Activated CD8-positive, alpha-beta memory T cell treated with anti-CD3 and anti-CD28 coated beads, Interleukin-2, amount 50 U/mL, for 1 hour (primary cell): ENCODE measurements around the gene CAPN14.

Experiments used
- DNase-seq: peaks from one replicate; pipeline ENCODE4 v3.0.0-alpha.2; 2020; ENCODE audit errors: extremely low read depth

The CAPN14 gene

DNA sequence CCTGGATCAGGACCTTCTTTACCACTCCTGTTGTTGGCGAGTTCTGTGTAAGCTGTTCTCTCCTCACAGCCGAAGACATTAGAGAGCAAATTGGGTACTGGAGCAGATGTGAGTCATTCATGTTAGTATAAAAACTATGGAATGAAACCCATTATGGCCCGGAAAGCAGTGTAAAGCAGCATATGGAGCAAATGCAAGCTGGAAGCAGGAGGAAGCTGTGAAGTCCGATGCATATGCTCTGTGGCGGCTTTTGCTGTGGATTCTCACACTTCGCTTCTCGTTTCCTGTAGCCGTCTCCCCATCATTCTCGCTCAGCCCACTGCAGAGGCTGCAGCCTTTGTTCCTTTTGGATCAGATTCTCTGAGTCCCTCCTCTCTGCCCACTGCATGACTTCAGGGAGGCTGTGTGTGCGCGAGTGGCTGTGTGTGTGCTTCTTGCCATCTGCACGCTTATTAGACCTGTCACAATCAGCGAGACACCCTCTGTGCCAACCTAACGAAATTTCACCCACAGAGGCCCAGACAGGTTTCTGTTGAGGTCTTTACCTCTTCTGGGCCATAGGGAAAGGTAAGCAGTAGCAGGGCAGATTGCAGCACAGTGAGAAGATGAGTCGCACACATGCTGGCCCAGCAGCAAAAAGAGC lies 75.8 kb downstream of the CAPN14 start:
- no peak for DNase-seq

DNA sequence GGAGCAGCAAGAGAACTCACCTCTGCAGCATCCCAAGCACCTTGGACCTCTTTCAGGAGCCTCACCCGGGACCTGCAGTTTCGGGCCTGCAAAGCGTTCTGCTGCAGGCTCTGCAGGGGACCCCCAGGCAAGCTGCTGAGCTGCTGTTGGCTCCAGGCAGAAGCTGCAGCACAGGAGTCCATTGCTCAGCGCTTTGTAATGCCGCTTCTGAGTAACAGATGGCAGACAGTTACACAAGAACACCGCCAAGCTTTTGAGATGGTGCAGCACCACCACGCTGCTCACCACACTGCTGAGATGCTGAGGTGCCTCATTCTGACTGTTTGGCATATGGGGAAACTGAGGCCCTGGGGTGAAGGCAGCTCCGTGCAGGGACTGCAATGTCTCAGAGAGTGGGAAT lies 77.2 kb downstream of the CAPN14 start:
- DNase-seq, result no peak

DNA sequence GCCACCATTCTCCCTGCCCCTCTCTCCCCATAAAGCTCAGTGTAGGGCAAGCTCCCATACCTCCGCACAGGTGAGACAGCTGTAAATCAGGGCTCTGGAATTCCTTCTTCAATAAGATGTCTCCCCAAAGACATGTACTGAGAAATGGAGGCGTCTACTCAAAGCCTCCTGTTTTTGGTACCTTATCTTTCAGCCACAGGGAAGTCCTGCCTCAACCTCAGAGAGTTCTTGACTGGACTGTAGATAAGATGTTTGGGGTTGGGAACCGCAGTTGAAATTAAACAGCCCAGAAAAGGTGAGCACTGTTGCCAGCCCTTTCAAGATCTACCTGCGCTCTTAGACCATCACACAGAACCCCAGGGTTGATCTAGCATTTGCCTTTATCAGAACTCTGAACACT lies 77.6 kb downstream of the CAPN14 start:
- DNase-seq, result no peak

DNA sequence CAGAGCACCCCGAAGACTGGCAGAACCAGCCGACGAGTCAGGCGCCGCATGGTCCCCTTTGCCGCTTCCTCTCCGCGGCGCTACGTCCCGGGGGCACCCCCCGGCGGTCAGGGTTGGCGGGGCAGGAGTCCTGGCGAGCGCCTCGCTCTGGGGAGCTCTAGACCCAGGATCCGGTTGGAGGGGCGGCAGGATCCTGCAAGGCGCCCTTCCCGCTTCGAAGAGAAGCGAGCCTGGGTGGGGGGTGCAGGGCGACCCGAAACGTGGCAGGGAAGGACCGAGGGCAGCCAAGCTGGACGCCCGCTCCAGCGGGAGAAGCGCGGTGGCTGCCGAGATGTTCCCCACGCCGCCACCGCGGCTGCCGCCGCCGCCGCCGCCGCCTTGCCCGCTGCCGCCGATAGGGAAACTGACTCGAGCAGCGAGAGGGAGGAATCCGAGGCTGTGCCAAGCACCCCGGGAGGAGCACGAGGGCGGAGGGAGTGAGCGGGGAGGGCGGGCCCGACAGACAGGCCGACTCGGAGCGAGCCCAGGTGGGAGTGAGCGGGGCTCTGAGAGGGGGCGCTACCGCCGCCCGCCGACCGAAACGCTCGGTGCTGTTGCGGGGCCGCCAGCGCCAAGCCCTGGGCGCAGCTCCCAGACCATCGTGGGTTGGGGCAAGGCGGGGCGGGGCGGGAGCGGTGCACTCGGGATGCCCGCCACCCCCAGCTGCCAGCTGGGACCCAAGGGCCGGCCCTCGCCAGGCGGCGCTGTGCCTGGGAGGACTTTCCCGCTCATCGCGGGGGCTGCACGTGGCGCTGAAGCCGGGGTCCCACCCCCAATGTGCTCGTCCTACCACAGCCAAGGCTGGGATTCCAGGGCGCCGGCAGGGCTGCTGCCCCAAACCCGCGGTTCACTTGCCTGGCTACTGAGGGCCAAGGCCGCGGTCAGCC lies 79.0 kb downstream of the CAPN14 start, which contains the start of gene GALNT14:
GALNT14 (minus strand) TSS at position 404 of the 926 bp plus-strand sequence; CDS start at position 50, 354 bp downstream.
- DNase-seq, result no peak

DNA sequence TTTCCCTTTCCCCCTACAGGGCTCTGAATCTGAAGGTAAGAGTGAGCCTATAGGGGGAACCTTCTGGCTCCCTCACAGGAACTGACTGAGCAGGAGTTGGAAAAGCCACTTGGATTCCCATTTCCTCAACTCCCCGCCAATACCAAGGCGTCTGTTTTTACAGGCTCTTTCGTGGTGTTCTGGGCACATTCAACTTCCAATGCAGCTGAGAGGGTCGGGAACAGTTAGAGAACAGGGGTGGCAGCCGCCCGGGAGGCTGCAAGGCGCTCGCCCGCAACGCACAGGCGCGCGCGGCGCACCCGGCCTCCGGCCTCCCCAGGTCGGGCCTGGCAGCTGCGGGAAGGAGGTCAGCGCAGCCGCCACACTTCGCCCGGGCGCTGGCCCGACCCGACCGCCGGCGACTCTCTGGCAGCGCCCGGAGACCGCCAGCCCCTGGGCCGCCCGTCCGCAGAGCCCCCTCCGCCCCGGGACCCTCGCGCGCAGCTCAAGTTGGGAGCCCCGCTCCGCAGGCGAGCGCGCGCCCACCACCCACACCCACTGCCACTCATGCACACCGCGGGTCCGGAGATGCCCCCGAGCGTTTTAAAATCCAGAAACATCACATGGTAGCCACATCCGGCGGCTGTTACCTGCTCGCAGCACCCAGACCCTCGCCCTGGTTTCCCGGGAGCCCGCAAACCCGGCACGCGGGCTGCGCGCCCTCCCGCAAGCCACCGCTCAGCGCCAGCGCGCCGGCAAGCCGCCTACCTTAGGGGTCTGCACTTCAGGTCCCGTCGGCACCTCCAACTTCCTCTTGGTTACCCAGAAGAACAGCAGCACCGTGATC lies 79.9 kb downstream of the CAPN14 start:
- no peak for DNase-seq

DNA sequence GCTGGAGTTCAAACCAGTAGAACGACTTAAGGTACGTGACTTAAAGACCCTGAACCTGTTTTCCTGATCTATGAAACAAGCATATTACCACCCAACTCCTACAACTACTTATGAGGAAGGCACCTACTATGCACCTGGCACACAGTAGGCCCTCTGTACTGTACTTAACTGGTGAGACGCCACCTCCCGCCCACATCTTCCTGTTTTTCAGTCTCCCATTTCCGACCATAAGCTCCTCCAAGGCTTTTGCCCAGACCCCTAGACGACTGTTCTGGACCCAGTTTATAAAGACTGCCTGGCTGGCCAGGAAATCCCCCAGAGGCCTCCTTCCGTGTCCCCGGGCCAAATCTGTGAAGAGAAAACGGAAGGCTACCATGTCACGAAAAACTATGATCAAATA lies 80.6 kb downstream of the CAPN14 start:
- DNase-seq, result no peak

DNA sequence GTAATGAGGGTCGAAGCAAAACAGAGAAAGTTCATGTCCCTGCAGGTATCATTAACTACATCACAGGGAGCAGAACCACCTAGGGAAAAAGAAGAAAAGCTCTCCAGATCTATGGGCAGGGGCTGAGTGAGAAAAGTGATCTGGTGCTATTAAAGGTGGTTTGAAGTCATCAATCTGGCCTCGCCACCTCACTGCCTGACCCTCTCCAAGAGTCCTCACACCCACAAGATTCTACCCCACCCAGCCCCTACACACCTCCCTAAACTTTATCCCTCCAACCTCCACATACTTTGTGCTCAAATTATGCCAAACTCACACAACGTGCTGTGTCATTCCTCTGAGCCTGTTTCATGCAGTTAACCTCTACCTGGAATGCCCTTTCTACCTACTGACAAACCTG lies 81.3 kb downstream of the CAPN14 start:
- DNase-seq, result no peak

DNA sequence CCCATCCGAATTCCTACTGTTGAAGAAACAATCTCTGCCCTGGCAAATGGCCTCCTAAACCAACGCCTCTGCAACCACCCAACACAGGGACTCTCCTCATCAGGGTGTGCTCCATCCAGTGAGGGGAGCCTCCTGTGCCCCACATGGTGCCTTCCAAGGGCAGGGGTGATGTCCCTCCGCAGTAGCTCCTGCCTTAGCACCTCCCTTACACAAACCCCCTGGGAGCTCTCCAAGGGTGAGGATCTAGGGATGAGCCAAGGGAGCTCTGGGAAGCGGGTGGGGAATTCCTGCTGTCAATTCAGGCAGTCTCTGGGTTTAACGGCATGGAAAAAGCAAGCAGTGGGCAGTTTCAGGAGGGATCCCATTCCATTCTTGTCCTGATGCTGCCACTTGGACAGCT lies 82.8 kb downstream of the CAPN14 start:
- no peak for DNase-seq

DNA sequence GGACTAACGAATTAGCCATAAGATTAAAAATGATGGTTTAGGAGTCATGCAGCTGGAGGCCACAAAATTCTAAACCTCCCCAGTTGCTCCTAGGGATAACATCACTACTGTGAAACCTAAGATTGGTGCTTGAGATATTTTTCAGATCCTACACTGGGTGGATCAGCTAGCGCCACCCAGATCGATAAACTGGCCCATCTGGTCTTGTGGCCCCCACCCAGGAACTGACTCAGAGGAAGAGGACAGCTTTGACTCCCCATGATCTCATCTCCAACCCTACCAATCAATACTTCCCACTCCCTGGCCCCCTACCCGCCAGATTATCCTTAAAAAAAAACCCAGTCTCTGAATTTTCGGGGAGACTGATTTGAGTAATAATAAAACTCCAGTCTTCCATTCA lies 84.5 kb downstream of the CAPN14 start:
- DNase-seq, result no peak

DNA sequence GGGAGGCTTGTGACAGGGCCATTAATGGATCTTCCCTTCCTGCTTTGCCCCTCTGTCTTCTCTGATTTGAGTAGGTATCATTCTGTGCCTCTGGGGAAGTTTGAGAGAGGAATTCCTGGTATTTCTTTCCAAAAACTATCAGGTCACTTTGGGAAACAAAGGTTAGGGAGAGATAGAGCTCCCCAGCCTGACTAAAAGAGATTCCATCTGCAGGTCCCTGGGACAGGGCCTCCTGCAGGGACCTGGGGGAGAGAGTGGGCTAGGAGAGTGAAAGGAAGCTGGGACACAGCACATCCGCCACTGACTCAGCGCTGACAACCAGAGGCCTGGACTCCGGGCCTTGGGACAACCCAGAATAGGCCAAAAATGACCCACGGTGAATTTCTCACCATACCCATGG lies 85.4 kb downstream of the CAPN14 start:
- DNase-seq, result no peak

DNA sequence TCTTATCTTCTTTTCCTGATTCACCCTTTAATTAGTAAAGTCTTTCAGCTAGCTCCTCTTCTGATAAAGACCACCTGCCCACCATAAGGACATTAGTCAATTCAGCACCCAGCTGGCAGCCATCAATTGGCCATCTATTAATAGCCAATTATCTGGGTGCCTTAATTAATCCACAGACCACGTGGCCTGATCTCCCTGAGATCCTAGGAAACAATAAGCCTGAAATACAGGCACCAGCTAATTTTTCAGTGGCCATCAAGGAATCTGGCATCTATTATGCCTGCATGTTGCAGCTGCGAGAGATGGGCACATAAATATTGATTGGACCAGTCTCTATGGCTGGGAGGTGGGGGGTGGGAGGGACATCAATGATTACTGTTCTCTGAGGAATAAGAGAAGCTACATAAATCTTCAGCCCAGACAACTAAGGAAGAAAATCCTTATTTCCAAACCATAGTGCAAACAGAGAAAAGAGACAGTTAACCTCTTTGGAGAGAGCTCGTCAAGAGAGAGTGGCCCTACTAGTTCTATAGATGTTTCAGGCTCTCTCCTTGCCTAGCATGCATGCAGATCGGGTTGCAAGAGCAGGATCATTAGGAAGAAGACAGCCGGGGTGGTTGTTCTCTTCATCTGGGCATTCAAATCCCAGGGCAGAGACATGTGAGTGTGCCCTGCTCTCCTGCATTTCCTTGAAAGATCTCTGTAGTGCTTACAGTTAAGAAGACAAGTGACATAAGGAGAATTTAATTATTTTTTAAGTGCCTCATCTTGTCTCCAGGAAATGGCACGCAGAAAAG lies 87.7 kb downstream of the CAPN14 start:
- DNase-seq, result no peak

DNA sequence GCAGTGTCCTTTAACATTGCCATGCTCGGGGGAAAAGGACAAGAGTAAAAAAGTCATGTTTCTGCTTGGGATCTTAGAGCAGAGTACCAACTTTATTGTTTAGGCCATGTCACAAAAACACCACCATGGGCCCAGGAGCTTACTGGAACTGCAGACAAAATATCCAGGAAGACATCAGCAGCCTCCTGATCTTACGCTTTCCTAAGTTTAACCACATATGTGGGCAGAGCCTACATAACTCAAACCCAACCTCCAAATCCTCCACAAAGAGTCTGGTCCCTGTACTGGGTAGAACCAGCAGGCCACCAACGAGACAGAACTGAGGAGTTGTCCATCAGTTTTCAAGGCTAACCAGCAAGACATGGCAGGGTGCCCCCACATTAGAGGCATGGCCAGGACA lies 89.4 kb downstream of the CAPN14 start:
- no peak for DNase-seq

DNA sequence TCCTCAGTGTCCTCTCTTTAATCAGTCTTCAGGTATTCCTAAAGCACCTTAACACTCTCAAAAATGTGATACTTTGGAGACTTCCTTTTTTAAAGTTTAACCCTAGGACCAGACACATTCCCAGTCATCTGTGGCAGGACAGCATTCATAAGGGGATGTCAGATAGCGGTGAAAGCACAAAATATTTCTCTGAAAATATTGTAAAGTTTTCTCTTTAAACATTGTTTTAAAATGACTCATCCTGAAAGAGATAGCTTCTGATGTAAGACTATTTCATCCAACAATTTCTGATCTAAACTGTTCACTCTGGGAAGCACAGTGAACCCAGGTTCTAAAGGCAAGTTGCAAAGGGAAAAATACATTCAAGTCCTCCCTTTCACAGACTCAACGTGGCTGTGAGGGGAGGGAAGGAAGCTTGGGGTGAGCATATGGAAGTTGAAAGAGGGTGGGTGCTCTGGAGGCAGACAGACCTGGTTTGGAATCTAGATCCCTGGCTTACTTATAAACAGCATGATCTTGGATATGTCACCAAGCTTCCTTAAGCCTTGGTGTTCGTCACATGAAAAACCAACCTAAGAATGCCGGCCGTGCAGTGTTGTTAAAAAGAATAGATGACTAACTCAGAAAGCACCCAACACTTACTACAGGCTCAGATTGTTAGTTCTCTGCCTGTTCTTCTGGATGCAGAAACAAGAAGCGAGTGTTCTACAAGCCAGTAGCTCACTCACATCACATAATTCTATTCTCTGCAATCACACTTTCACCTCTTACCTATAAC lies 91.2 kb downstream of the CAPN14 start:
- no peak for DNase-seq

DNA sequence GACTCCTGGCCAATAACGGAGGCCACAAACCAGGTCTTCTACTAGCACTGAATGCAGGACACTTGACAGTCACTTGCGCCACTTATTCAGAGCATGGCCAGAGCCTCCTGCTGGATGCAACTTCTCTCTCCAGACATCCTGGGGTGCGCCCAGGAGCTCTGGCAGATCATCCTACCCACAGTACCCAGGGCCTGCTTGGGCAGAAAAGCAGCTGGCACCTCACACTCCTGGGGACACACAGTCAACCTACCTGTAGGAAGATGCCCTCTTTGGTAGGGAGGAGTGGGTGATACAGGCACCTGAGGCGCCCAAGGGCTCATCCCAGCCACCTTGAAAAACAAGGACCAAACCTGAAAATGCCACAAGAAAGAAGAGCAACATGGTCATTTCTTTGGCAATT lies 92.4 kb downstream of the CAPN14 start:
- no peak for DNase-seq
